Ovary (tissue), 9 donors: Measurements from ENCODE around the gene MAP4K4. TPM values are rescaled to one million over a fixed set of nuclear protein-coding genes. Genes with fewer than 3 reads are reported as not detected.

Experiments used
- DNase-seq, 5 donors: peaks; one replicate each; pipeline ENCODE4 v3.0.0-alpha.2; 2019 to 2020
- H3K27ac ChIP-seq, 2 donors: fragments of 200-600 bp; one replicate each; pipeline versions ENCODE4 v1.5.1 to v1.8.0; 2019 to 2022
- H3K27me3 ChIP-seq: fragments of 200-600 bp; one replicate; pipeline ENCODE4 v1.8.0; 2022
- H3K36me3 ChIP-seq: fragments of 200-600 bp; sonication (generic); one replicate; pipeline ENCODE4 v1.5.1; 2019
- H3K4me1 ChIP-seq: one replicate; pipeline ENCODE4 v1.8.1; 2013; ENCODE audit warnings: mild to moderate bottlenecking, moderate library complexity; ENCODE audit not compliant: insufficient read depth
- H3K4me3 ChIP-seq: fragments of 200-600 bp; sonication (generic); one replicate; pipeline ENCODE4 v1.5.1; 2017
- H3K9me3 ChIP-seq, 2 donors: fragments of 200-600 bp in 1 of 2; sonication (generic) in 1 of 2; one replicate each; pipeline versions ENCODE4 v1.5.1 to v1.8.1; 2013 to 2019; ENCODE audit warnings: mild to moderate bottlenecking in 1 of 2, moderate library complexity in 1 of 2
- CTCF ChIP-seq, 3 donors: fragments of 450-650 bp in 2 of 3; fragments of 200-600 bp in 1 of 3; IDR thresholded peaks; one replicate each; pipeline versions ENCODE4 v1.5.1 to v1.8.0; 2016 to 2022; ENCODE audit warnings: antibody characterized with exemption in 3 of 3, mild to moderate bottlenecking in 1 of 3
- EP300 ChIP-seq: sonication (generic); formaldehyde crosslinking; IDR thresholded peaks from one replicate; pipeline ENCODE4 v1.6.1; 2017; ENCODE audit warnings: antibody characterized with exemption
- POLR2A ChIP-seq: fragments of 450-650 bp; IDR thresholded peaks from one replicate; pipeline ENCODE4 v1.6.1; 2017; ENCODE audit warnings: antibody characterized with exemption, mild to moderate bottlenecking, moderate library complexity
- WGBS, 3 donors: extraction: QIAGEN DNeasy Blood & Tissue Kit in 1 of 3; methylation state at CpG; one replicate each; pipeline versions ENCODE4 v1.1.5 to v1.1.7; 2013 to 2017; 5-methylcytosine and 5-hydroxymethylcytosine counted together
- intact Hi-C, 4 donors: fragments of 100-400 bp; cut with DNase I; formaldehyde crosslinking; loops; one replicate each; pipeline versions ENCODE4 v1.11.0 to v1.15.1; 2022 to 2023
- polyA plus RNA-seq, 2 donors: library from polyadenylated mRNA; stranded (reverse); fragments of 200-250 nt in 1 of 2; fragments of 350-450 nt in 1 of 2; fragmentation: Illumina TruSeq in 1 of 2; extraction: RNeasy Lipid Tissue Mini Kit (QIAGEN cat#74804) in 1 of 2; gene quantifications; one replicate each; pipeline ENCODE4 v1.2.3, GENCODE V29; 2013 to 2014
- total RNA-seq, 7 donors: library from RNA; depleted of rRNA in 2 of 7; stranded (reverse); fragments of >200 nt in 2 of 7; fragmentation: NEBNext Ultra II Directional in 3 of 7; extraction: Animal tissue kit (Norgen Biotek cat#: 25700) in 3 of 7; gene quantifications; one replicate each; pipeline versions ENCODE4 v1.1.0 to v1.2.4, GENCODE V29; 2016 to 2023
- donor health status: DM: no; HTN: no; CAD: no; lungs with moderate emphysema.
- donor health status: DM: no; HTN: no; CAD: no.
- donor health status: Bipolar disorder and iron deficiency.
- donor health status: DM: yes; HTN: yes; CAD: no.
- donor health status: DM: no; HTN: no; CAD: no.
- donor health status: DM: yes; HTN: yes; CAD: no.

The MAP4K4 gene
- total and polyA plus RNA-seq, 9 donors: 23.9 to 60.9 (median 49.7) TPM

- no peaks in the 10 kb centered on the region for H3K9me3 ChIP-seq
- no peaks in the 10 kb centered on the region for H3K36me3 ChIP-seq
- 92 to 96% (median 94%) methylated on average over 4 of the region's 4 CpGs for WGBS, 3 donors
- H3K4me1 ChIP-seq: peaks cover 11% of the 10 kb centered on the region
- H3K27me3 ChIP-seq: no peaks in the 10 kb centered on the region
- no peak overlapping the region for H3K4me3 ChIP-seq
- TF ChIP-seq CTCF (IDR thresholded peaks at IDR 0.05) (no peak), POLR2A (no peak), EP300 (no peak)
- intact Hi-C loops: no loop called here
- H3K27ac ChIP-seq: no peak overlapping the region
- no peak for DNase-seq
Measured at GRCh38 chr2:101722864-101723263, 25.4 kb downstream of the MAP4K4 start.

- TF ChIP-seq CTCF (IDR thresholded peaks at IDR 0.05): no peak
- no peak for TF ChIP-seq EP300
- no peak for TF ChIP-seq POLR2A
- DNase-seq: no peak
- H3K4me1 ChIP-seq: peaks cover 12% of the 10 kb centered on the region
- no peaks in the 10 kb centered on the region for H3K36me3 ChIP-seq
- H3K4me3 ChIP-seq: no peak overlapping the region
- no peaks in the 10 kb centered on the region for H3K27me3 ChIP-seq
- no peaks in the 10 kb centered on the region for H3K9me3 ChIP-seq
- no peak overlapping the region for H3K27ac ChIP-seq
- WGBS, 3 donors: 93 to 96% (median 94%) methylated on average over 4 of the region's 4 CpGs
- intact Hi-C loops: no loop called here
Measured at GRCh38 chr2:101723371-101724124, 26.0 kb downstream of the MAP4K4 start.

GRCh38 chr2:101724125-101724474 is 26.6 kb downstream of the MAP4K4 start:
- DNase-seq: no peak
- H3K4me3 ChIP-seq: no peak overlapping the region
- no peaks in the 10 kb centered on the region for H3K36me3 ChIP-seq
- no peaks in the 10 kb centered on the region for H3K9me3 ChIP-seq
- 48 to 56% (median 51%) methylated on average over 3 of the region's 3 CpGs for WGBS, 3 donors
- peaks cover 8% of the 10 kb centered on the region for H3K4me1 ChIP-seq
- no peak overlapping the region for H3K27ac ChIP-seq
- no peak for TF ChIP-seq CTCF (IDR thresholded peaks at IDR 0.05)
- no peak for TF ChIP-seq POLR2A
- no peak for TF ChIP-seq EP300
- H3K27me3 ChIP-seq: no peaks in the 10 kb centered on the region
- intact Hi-C loops: no loop called here

- H3K36me3 ChIP-seq: no peaks in the 10 kb centered on the region
- peaks cover 11% of the 10 kb centered on the region for H3K4me1 ChIP-seq
- H3K27me3 ChIP-seq: no peaks in the 10 kb centered on the region
- H3K9me3 ChIP-seq: no peaks in the 10 kb centered on the region
- TF ChIP-seq POLR2A: no peak
- TF ChIP-seq CTCF (IDR thresholded peaks at IDR 0.05): no peak
- TF ChIP-seq EP300: no peak
- H3K27ac ChIP-seq: no peak overlapping the region
- DNase-seq: no peak
- whole genome bisulfite sequencing, 3 donors: 87 to 93% (median 90%) methylated on average over 3 of the region's 3 CpGs
- H3K4me3 ChIP-seq: no peak overlapping the region
- intact Hi-C loops: no loop called here
Measured at GRCh38 chr2:101725038-101725437, 27.5 kb downstream of the MAP4K4 start.
